Measurements from ENCODE around the gene PI4K2A.

PI4K2A gene

GRCh38 chr10:97707134-97707861 lies 66.8 kb downstream of the PI4K2A start:
- DNase-seq = no peak

- DNase-seq = no peak
These were observed 67.7 kb downstream of the PI4K2A start for GRCh38 chr10:97708167-97708566.

- DNase-seq = peak; percentile 57 to 65
These were observed 68.8 kb downstream of the PI4K2A start for GRCh38 chr10:97708976-97709946.

- no peak for DNase-seq
These were observed 71.4 kb downstream of the PI4K2A start for GRCh38 chr10:97711640-97712572.

- DNase-seq = peak; percentile 19 to 40
These were observed 72.9 kb downstream of the PI4K2A start, which contains the start of gene MARVELD1 for GRCh38 chr10:97713339-97713825. MARVELD1 (plus strand) TSS chr10:97713730; CDS start chr10:97713877, 147 bp downstream.

GRCh38 chr10:97713826-97714400 lies 73.4 kb downstream of the PI4K2A start:
- DNase-seq = peak; percentile 53 to 62

GRCh38 chr10:97714401-97715258 lies 74.2 kb downstream of the PI4K2A start:
- DNase-seq = peak in 1 of 2 experiments; percentile 49

- DNase-seq = no peak
These were observed 74.9 kb downstream of the PI4K2A start for GRCh38 chr10:97715259-97715874.

GRCh38 chr10:97717627-97718026 lies 77.2 kb downstream of the PI4K2A start:
- no peak for DNase-seq

GRCh38 chr10:97718178-97718577 lies 77.7 kb downstream of the PI4K2A start:
- DNase-seq = no peak

- no peak for DNase-seq
These were observed 78.2 kb downstream of the PI4K2A start for GRCh38 chr10:97718659-97719142.

GRCh38 chr10:97719602-97720001 lies 79.1 kb downstream of the PI4K2A start:
- DNase-seq = no peak

GRCh38 chr10:97721871-97722780 lies 81.7 kb downstream of the PI4K2A start:
- DNase-seq = no peak

- DNase-seq = no peak
These were observed 82.5 kb downstream of the PI4K2A start for GRCh38 chr10:97723001-97723400.

- no peak for DNase-seq
These were observed 84.0 kb downstream of the PI4K2A start for GRCh38 chr10:97724341-97724941.
